Measurements from ENCODE around the gene RLN1. TPM values are rescaled to one million over a fixed set of nuclear protein-coding genes. Genes with fewer than 3 reads are reported as not detected.
"Not testable (repeated sequence)": the region's sequence is repeated elsewhere in the genome, so short reads cannot be mapped to it uniquely, and the experiment has no call there.

The RLN1 gene
- total RNA-seq, 1 donor from 2014 or later, result not detected

- Histone ChIP-seq H3K4me3 (no peak overlapping the region), H3K9me3 (no peaks in the 10 kb centered on the region), H3K36me3 (no peaks in the 10 kb centered on the region), H3K27me3 (no peaks in the 10 kb centered on the region), H3K27ac (no peak overlapping the region), H3K4me1 (no peaks in the 10 kb centered on the region)
- intact Hi-C loops (cut with DNase I), result no loop called here
- no peak for TF ChIP-seq CTCF (IDR thresholded peaks at IDR 0.05)
- no peak for DNase-seq (ENCODE audit: low spot score in 2 of 2)
Measured at GRCh38 chr9:5336688-5337087, 3.0 kb downstream of the RLN1 start.

- intact Hi-C loops (cut with DNase I); H3K27me3 ChIP-seq; H3K4me1 ChIP-seq; H3K36me3 ChIP-seq; DNase-seq (ENCODE audit: low spot score in 2 of 2); H3K4me3 ChIP-seq; H3K9me3 ChIP-seq; H3K27ac ChIP-seq: not testable (repeated sequence)
Measured at GRCh38 chr9:5331276-5331675, 8.4 kb downstream of the RLN1 start.

DNA sequence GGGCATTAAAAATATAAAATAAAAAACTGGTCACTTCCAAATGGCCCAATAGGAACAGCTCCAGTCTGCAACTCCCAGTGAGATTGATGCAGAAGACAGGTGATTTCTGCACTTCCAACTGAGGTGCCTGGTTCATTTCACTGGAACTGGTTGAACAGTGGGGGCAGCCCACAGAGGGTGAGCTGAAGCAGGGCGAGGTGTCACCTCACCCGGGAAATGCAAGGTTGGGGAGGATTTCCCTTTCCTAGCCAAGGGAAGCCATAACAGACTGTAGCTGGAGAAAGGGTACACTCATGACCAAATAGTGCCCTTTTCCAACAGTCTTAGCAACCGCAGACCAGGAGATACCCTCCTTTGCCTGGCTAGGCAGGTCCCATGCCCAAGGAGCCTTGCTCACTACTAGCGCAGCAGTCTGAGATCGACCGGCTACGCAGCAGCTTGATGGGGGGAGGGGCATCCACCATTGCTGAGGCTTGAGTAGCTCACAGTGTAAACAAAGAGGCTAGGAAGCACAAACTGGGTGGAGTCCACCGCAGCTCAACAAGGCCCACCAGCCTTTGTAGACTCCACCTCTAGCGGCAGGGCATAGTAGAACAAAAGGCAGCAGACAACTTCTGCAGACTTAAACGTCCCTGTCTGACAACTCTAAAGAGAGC is 12.7 kb downstream of the RLN1 start:
- H3K9me3 ChIP-seq, result no peaks in the 10 kb centered on the region
- no peak for DNase-seq (ENCODE audit: low spot score in 2 of 2)
- no peaks in the 10 kb centered on the region for H3K36me3 ChIP-seq
- TF ChIP-seq CTCF (IDR thresholded peaks at IDR 0.05), result no peak
- H3K4me3 ChIP-seq, result no peak overlapping the region
- H3K27me3 ChIP-seq, result no peaks in the 10 kb centered on the region
- H3K27ac ChIP-seq, result no peak overlapping the region
- intact Hi-C loops (cut with DNase I), result no loop called here
- H3K4me1 ChIP-seq, result no peaks in the 10 kb centered on the region

DNA sequence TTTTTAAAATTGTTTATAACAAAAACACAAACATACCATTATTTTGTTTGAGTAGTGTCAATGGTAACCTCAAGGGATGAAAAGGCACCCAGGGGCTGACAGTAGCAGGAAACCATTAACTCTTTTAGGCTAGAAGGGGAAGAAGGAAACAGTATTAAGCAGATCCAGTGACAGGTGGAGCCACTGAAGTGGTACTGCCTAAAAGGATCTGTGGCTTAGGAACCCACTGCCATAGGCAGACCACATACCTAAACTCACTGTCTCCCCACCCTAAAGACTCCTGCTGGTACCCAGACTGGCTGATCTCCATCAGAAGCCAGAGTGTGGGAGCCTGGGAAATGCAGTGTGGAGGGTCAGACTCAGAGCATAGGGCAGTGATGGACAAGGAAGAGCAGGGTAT is 13.5 kb downstream of the RLN1 start:
- H3K27me3 ChIP-seq, result no peaks in the 10 kb centered on the region
- no peak for TF ChIP-seq CTCF (IDR thresholded peaks at IDR 0.05)
- H3K4me3 ChIP-seq, result no peak overlapping the region
- H3K27ac ChIP-seq, result no peak overlapping the region
- no peaks in the 10 kb centered on the region for H3K9me3 ChIP-seq
- no peak for DNase-seq (ENCODE audit: low spot score in 2 of 2)
- H3K4me1 ChIP-seq, result no peaks in the 10 kb centered on the region
- intact Hi-C loops (cut with DNase I), result no loop called here
- no peaks in the 10 kb centered on the region for H3K36me3 ChIP-seq

GRCh38 chr9:5321601-5322000 is 18.1 kb downstream of the RLN1 start:
- H3K27ac ChIP-seq; H3K4me1 ChIP-seq; intact Hi-C loops (cut with DNase I); DNase-seq (ENCODE audit: low spot score in 2 of 2); H3K36me3 ChIP-seq; H3K27me3 ChIP-seq; H3K9me3 ChIP-seq; H3K4me3 ChIP-seq: not testable (repeated sequence)

DNA sequence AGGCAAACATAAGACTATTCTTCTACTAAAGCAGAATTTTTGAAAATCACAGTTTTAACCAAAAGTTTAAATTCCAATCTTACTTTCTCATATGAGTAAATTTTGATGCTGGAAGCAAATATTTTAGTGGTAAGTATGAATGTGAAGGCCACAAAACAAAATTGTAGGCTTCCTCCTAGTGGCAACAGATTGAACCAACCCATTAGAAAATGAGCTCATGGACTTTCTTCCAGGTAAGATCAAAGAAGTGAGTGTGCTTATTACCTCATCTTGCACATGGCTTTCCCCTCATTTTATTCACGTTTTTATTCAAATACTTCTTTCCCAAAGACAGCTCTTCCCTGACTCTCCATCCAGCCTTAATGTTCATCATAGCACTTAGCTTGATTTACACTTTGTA is 18.6 kb downstream of the RLN1 start:
- DNase-seq (ENCODE audit: low spot score in 2 of 2), result no peak
- peaks cover 0 to 5% of the 10 kb centered on the region in 2 donors for H3K9me3 ChIP-seq
- no peaks in the 10 kb centered on the region for H3K36me3 ChIP-seq
- intact Hi-C loops (cut with DNase I), result no loop called here
- no peaks in the 10 kb centered on the region for H3K4me1 ChIP-seq
- TF ChIP-seq CTCF (IDR thresholded peaks at IDR 0.05), result no peak
- no peak overlapping the region for H3K4me3 ChIP-seq
- no peak overlapping the region for H3K27ac ChIP-seq
- H3K27me3 ChIP-seq, result no peaks in the 10 kb centered on the region

DNA sequence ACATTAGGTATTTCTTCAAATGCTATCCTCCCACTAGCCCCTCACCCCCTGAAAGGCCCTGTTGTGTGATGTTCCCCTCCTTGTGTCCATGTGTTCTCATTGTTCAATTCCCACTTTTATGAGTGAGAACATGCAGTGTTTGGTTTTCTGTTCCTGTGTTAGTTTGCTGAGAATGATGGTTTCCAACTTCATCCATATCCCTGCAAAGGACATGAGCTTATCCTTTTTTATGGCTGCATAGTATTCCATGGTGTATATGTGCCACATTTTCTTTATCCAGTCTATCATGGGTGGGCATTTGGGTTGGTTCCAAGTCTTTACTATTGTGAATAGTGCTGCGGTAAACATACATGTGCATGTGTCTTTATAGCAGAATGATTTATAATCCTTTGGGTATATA is 23.3 kb downstream of the RLN1 start:
- H3K4me3 ChIP-seq; H3K4me1 ChIP-seq; H3K36me3 ChIP-seq; DNase-seq (ENCODE audit: low spot score in 2 of 2); H3K27me3 ChIP-seq; intact Hi-C loops (cut with DNase I); H3K27ac ChIP-seq: not testable (repeated sequence)
- H3K9me3 ChIP-seq, result peaks cover 8 to 10% of the 10 kb centered on the region in 2 donors

All from ascending aorta (tissue), 2 donors.